ENCODE data around the gene DZIP1.

The DZIP1 gene

DNA sequence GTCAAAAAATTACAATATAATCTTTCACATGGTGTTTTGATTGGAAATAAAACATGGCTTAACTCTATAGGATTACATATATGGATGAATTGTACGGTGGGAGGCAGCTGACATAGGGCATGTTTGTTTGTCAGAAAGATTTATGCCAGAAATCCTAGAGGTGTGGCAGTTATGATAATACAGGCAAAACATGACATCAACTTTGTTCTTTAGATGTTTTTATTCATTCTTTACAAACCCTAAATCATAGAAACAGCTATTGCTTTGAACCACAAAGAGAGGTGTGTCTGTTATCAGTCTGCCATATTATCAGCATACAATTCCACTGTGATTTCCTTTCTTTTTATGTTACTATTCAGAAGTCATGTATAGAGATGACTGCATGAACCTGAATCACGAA, 100.2 kb downstream of the DZIP1 start:
- no peak for DNase-seq

- no peak for DNase-seq
Observed at GRCh38 chr13:95541911-95542474, 102.5 kb downstream of the DZIP1 start.

DNA sequence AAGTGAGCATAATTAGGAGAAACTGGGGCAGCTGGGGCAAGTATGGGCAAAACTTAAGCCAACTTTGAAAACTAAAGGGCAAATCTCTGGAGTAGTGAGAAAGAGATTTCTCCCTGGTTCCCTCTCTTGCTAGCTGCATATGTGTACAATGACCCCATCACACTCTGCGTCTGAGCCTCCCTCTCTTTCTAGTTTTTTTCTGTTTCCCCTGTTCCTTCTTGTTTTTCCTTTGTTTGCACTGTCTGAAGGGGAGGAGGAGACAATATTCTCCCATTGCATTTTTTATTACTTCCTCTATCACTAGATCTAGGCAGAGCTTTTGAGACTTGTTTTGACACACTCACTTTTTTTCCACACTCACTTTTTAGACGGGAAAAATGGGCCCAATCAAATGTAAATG, 103.2 kb downstream of the DZIP1 start:
- no peak for DNase-seq

- DNase-seq, result no peak
Observed at GRCh38 chr13:95540888-95541287, 103.6 kb downstream of the DZIP1 start.

DNA sequence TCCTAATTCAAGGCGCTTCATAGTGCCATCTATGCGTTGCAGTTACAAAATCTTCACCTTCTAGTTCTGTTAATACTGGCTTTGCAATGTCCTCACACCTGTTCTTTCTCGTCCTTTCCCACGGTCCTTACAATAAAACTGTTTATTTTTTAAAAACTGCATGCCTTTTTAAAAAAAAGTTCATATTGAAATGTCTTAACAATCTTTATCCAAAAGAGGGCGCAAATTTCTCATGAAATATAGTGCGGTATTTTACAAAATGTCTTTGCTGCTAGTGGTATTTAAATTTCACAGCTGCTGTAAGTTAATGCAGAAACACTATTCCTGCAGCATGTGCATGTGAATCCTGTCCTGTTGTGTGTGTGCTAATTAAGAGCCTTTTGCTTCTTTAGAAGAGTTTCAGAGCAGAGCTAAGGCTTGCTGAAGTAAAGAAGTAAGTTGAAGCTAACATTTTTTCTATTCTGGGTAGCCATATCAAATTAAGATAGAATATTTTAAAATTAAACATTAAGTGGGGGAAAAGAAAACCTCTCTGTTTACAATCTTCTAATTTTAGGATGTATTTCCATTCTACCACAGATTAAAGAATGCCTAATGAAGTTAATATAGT, 107.8 kb downstream of the DZIP1 start:
- no peak for DNase-seq

DNA sequence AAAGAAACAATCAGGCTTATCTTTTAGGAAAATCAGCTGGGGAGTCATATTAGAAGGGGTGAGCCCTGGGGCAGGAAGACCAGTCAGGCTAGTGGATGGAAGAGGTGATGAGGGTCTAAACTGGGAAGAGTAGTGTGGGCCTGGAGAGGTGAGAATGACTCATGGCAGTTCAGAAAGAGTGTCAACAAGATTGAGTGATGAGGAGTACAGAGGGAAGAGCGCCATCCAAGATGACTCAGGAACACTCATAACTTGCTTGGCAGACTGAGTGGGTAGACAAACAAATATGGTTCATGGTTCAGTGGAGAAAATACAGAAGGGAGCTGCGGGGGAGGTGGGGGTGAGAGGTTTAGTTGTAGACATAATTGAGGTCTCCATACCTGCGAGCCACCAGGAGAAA, 109.3 kb downstream of the DZIP1 start:
- no peak for DNase-seq

DNA sequence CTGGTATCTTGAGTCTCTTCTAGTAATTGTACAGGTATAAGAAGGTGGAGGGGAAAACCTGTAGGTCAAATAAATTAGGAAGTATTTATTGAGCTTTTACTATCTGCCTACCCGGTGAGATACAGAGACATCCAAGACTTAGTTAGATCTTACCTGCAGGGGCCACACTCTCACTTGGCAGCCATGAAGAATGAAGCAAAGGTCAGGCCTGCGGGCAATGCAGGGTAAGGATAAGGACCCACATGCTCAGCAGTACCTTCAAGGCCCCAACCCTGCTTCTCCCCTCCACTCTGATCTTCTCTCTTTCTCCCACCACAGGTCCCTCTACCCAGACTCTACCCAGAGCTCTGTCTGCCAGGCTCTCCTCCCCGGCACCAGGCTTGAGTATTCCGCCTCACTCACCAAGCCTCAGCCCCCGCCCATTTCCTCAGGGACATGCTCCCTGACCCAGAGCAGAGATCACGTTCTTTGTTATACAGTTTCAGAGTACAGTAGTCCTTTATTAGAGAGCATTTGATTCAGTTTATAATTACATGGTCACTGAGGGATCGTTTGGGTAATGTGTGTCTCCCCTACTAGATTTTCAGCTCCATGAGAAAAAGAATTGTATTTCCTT, 110.9 kb downstream of the DZIP1 start:
- DNase-seq, result no peak

DNA sequence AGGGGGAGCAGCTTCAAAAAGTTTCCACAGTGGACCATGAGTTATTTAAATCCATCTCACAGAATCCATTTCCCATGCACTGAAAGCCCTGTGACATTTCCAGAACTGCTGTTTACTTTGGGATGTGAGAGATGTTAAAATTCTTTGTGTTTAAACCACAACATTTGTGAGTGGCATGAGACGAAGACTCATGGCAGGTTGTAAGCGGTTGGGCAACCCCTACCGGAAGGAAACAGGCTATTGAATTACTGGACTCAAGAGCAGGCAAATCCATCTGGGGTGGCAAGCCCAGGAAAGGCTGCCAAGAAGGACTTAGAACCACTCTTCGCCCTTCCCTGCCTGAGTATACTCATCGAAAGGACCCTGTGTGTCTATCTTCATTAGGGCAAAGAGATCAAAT, 114.3 kb downstream of the DZIP1 start:
- no peak for DNase-seq
